AG09309 (cell line): ENCODE data around the gene SERPINB1.

Experiments used
- DNase-seq: peaks from one replicate; pipeline ENCODE4 v3.0.0-alpha.2; 2010; ENCODE audit warnings: low read depth
- H3K4me3 ChIP-seq: 2 replicates; pipeline ENCODE4 v1.5.1; 2011; ENCODE audit warnings: mild to moderate bottlenecking, low read depth, low read length, moderate library complexity; ENCODE audit not compliant: control insufficient read depth
- TF ChIP-seq, protein P1 (sequence below): IDR thresholded peaks from 2 replicates; pipeline ENCODE4 v1.5.1; 2011; ENCODE audit warnings: mild to moderate bottlenecking, low read depth, low read length, inconsistent platforms; ENCODE audit not compliant: insufficient read depth, control insufficient read depth; ENCODE audit errors: missing control alignments

Gene SERPINB1

GRCh38 chr6:2844008-2844407 lies 2.3 kb upstream of the SERPINB1 start:
- TF ChIP-seq, protein P1, sequence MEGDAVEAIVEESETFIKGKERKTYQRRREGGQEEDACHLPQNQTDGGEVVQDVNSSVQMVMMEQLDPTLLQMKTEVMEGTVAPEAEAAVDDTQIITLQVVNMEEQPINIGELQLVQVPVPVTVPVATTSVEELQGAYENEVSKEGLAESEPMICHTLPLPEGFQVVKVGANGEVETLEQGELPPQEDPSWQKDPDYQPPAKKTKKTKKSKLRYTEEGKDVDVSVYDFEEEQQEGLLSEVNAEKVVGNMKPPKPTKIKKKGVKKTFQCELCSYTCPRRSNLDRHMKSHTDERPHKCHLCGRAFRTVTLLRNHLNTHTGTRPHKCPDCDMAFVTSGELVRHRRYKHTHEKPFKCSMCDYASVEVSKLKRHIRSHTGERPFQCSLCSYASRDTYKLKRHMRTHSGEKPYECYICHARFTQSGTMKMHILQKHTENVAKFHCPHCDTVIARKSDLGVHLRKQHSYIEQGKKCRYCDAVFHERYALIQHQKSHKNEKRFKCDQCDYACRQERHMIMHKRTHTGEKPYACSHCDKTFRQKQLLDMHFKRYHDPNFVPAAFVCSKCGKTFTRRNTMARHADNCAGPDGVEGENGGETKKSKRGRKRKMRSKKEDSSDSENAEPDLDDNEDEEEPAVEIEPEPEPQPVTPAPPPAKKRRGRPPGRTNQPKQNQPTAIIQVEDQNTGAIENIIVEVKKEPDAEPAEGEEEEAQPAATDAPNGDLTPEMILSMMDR = no peak
- DNase-seq = no peak
- no peak overlapping the region for H3K4me3 ChIP-seq

DNA sequence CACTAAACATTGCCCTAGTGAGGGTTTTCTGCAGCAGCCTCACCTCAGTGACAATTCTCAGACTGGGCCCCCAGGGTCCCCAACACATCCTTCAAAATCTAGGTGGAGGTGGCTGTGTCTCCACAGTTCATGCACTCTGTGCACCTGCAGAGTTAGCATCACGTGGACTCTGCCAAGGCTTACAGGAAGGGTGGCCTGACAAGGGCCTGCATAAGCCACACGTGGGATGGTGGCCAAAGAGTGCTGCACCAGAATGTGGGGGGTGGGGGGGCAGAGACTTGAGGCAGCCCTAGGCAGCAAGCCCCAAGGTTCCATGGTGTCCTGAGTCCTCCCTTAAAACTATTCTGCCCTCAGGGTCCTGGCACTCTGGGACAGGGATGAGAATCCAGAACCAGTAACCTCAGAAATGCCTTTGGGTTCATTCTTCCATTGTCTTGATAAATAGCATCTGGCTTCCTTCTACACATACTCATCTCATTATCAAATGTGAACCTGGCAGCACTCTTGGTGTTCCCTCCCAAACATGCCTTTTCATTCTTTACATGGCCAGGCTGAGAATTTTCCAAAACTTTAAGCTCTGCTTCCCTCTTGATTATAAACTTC lies 1.6 kb upstream of the SERPINB1 start:
- no peak for DNase-seq
- H3K4me3 ChIP-seq = no peak overlapping the region
- TF ChIP-seq, protein P1 = no peak

DNA sequence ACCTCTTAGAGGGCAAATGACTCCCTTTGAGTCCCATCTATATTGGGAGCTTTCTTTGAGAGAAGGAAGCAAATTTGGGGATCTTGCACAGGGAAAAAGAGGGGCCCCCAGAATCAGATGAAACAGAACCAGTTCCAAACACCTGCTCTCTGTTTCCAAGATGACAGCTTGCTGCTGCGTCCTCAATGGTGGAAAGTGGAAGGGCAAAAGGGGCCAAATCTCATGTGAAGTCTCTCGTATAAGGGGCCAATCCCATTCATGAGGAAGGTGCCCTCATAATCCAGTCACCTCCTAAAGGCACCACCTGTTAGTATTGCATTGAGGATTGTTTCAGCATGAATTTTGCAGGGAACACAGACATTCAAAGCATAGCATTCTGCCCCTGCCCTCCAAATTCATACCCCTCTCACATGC lies 483 bp upstream of the SERPINB1 start:
- TF ChIP-seq, protein P1 = no peak
- H3K4me3 ChIP-seq = no peak overlapping the region
- no peak for DNase-seq

DNA sequence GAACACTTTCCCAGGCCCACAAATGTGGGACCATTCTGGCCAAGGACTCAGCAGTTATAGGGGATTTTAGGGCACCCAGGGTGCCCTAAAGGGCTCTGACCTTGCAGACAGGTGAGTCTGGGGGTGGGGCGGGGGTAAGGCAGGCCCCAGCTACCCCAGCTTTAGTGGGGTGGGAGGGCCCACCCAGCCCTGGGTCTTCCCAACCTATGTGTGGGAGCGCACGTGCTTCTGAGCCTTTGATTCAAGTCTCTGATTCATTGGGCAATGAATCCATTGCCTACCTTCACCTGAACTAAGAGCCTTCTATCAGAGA lies 958 bp downstream of the SERPINB1 start:
- H3K4me3 ChIP-seq = peak overlapping the region; percentile 55
- TF ChIP-seq, protein P1 = no peak
- DNase-seq = no peak

GRCh38 chr6:2839982-2840748 lies 1.5 kb downstream of the SERPINB1 start:
- no peak for DNase-seq
- peak overlapping the region; percentile 55; the same call in 1 of the 2 replicates for H3K4me3 ChIP-seq
- TF ChIP-seq, protein P1 = no peak

DNA sequence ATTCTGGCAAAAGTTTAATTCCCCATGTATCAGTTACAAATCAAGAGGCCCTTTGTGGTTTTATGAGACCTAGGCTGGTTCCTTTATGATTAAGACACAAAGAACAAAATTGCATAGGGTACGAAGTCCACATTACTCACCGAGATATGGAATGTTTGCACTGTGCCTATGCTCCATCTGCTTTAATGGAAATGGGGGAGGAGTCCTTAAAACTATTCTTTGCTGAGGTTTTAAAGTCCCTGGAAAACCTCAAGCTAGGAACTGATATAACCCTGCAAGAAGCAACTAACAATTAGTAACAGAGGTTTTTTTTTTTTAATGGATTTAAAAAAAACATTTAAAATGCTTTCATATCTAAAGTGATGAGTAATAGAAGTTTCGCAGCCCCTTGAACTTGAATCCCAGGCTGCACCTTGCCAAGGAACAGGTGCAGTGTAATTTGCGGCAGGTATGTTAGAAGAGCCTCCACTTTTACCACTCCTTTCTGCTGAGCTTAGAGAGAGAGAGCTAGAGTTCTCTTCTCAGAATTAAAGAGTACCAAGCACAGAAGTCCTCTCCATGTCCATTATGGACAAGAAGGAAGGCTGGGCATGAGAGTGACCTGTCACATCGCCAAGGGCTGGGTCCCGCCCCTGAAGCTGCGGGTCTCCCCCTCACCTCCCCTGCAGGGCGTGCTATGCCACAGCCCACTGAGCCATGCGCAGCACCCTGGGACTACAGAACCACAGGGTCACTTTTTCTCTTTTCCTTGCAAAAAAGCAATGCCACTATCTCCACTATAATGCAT lies 2.3 kb downstream of the SERPINB1 start:
- no peak overlapping the region for H3K4me3 ChIP-seq
- DNase-seq = no peak
- TF ChIP-seq, protein P1 = no peak
